Fibroblast of the conjunctiva (primary cell): ENCODE results near the gene SSX2IP.

ENCODE experiments used
- DNase-seq: peaks from one replicate; pipeline ENCODE4 v3.0.0-alpha.2; 2010; ENCODE audit warnings: low read depth

The SSX2IP gene

DNA sequence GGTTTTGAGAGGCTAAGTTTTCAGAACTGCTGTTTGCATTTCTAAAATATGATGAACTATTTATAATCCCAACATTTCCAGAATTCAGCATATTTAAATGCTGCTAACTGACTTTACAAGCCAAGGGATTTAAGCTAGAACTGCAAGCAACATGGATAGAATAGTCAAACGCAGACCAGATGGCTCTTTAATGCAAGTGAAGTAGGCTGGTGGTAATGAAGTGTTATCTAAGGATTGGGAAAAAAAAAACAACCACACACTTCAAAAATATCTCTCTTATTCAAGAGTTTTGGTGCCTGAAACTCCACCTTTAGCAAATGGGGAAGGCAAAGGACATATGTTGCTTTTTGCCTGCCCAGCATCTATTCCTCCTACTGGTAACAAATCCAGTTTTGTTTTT is 20.9 kb upstream of the SSX2IP start:
- DNase-seq, result no peak

DNA sequence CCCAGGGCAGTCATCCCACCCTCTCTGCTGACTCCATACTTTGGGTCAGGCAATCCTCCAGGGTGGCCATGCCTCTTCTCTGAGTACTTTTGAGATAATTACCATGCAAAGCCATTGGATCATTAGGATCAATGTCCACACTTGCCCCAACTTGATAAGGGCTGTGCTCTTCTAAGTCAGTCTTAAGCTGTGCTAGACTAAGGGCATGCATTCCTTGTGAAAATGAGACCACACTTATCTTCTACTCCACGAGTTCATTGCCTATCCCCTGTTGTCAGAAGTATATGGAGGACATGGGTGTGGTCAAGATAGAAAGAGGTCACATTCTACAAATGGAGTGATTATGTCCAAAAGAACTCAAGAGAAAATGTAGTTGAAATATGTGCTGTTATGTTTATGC is 18.9 kb upstream of the SSX2IP start:
- DNase-seq, result no peak

DNA sequence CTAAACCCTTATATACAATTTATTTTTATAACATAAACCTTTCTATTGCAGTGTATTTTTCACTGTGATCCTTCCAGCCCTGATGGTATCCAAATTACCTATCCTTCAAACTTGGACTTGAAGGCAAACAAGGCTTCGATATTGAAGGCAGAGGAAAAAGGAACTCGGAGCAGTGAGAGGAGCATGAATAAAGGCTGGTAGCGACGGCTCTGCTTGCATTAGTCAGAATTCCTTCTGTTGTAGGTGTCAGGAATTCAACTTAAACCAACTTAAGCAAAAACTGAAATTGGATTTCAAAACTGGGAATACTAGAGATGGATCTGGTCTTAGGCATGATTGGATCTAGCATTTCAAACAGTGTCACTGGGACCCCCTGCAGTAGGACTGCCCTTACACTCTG is 17.8 kb upstream of the SSX2IP start:
- no peak for DNase-seq

DNA sequence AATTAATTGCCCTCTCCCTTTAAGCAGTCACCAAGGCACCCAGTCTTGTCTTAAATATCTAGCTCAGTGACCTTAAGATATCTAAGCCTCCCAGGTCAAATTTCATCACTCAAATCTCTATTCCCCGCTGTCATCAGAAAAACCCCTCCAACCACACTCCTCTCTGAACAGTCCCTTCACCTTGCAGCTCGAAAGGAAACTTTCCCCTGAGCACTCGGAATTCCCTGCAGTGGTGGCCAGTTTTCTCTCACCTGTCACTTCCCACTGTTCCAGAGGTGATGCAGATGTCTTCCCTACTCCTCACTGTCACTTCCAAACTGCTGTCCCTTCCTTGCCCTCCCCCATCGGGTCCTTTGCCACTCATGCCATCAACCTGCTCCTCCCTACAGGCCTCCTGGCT is 15.3 kb upstream of the SSX2IP start:
- DNase-seq, result no peak

DNA sequence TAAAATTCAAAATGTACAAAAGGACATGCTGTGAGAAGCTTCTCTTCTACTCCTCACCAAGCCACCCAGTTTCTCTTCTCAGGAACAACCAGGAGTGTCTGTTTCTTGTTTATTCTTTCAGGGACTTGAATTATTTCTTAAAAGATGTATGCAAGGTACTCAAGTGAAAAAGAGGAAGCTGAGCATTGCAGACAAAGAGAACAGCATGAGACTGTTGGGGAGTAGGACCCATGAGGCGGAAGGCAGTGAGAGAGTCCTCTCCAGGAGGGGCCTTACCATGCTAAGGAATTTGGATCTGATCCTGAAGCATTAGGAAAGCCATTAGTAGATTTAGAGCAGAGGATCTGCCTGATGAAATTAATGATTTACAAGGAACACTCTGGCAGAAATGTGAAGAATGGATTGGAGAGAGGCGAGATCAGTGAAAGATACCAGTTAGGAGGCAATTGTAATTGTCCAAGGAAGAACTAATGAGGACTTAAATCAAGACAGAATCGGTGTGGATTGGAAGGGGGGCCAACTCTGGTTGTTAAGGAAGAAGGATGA is 14.7 kb upstream of the SSX2IP start:
- no peak for DNase-seq

DNA sequence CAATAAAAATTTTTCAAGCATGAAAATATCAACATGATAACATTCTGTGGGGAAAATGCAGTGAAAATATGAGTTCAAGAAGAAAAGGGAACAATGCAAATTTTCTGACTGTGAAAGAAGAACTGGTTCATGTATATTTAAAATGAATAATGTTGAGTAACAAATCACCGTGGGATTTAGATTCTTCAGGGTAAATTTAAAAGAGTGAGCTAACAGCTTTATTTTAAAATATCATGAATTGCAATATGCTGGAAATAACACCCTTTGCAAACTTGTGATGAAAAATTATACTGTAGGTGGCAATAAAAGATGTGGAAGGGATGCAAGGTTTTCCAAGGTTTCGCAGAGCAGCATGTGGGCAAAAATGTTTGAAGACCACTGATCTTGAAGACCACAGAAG is 13.2 kb upstream of the SSX2IP start:
- DNase-seq, result no peak

DNA sequence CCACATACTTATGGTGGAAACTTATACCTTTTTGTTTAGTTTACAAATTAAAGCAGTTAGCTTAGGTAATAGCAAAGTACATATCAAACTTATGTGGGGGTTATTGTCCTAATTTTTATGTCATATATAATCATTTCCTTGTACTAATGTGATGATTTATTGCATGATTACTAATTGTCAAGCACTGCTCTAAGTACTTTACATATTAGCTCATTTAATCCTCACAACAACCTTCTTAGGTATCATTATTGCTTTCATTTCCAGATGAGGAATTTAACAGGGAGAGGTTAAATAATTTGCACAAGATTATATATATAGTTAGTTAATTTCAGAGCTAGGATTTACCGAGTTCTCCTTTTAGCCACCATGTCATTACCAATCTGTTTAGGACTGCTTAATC is 11.9 kb upstream of the SSX2IP start:
- no peak for DNase-seq

DNA sequence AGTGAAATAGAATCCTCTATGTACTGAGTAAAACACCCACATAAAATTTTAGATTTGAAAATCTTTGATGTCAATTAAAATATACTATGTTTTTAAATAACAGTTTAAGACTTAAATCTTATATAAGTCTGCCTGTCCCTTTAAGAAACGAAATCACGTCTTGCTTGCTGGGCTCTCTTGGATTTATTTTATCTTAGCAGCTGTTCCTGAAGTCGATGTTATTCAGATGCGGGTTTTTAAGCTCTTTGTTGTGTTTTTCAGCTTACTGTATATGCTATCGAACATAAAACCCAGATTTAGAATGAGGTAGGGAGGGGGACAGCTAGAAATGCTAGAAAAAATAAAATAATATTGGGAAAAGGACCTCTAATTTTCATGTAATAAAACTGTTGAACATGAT is 11.1 kb upstream of the SSX2IP start:
- no peak for DNase-seq

DNA sequence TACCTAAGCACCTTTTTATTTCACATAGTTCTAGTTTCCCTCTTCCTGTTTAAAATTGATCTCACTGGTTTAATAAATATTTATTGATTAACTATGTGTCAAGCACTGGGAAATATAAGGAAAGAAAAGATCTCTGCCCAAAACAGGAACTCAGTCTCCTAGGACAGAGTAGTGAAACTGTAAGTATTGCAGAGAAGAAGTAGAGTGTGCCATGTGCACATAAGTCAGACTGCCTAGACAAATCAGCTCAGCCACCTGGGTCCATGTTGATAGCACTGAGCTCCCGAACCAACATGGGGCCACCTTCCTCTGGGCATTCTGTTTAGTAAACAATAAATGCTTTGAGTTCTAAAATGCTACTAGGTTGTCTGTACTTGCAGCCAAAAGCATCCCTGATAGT is 9.8 kb upstream of the SSX2IP start:
- no peak for DNase-seq

DNA sequence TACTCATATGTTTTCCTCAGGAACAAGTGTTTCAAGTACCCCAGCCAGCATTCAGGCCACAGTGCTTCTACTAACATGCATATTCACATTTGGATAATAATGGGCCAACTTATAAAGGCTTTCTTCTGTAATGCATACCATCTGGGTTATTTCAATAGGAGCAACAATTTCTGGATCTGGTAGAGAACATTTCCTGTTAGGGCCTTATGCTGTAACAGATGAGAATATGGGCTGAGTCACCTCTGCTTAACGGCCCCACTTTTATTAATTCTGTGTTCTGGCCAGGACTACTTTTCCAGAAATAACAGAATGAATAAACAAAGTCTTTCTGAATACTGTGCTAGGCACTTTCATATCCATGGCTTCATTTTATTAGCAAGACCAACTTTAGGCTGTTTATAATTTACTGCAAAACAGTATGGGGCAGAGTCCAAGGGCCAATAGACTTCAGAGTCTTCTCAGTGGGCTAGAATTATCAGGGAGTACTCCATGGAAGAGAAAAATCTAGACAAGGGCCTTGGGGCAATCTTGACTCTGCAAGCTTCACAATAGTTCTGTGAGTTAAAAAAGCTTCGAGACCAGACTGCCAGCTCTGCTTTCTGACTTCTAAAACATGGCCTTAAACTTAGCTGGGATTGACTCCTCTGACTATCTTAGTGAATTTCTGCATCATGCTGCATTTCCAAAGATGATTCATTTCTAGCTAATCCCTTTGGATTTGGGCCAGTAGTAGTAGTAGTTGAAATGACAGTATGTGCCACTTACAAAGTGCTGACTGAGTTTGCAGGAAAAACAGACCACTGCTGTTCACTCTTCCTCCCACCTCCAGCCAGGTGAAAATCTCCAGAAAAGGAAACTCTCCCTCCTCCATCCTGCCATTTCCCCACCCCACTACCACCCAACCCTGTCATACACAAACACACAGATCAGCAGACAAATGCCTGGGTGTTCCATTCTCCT is 8.2 kb upstream of the SSX2IP start:
- peak; percentile 91 for DNase-seq

DNA sequence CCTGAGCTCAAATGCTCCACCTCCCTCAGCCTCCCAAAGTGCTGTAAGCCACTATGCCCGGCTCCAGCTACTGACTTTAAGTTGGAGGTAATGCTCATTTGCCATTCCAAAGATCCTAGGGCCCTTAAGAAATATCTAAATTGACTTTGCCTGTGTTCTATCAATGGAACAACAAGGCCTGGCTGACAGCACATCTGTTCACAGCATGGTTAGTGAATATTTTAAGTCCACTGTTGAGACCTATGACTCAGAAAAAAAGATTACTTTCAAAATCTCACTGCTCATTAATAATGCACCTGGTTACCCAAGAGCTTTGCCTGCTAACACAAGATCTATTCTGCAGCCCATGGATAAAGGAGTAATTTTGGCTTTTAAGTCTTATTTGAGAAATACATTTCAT is 3.5 kb upstream of the SSX2IP start:
- no peak for DNase-seq

DNA sequence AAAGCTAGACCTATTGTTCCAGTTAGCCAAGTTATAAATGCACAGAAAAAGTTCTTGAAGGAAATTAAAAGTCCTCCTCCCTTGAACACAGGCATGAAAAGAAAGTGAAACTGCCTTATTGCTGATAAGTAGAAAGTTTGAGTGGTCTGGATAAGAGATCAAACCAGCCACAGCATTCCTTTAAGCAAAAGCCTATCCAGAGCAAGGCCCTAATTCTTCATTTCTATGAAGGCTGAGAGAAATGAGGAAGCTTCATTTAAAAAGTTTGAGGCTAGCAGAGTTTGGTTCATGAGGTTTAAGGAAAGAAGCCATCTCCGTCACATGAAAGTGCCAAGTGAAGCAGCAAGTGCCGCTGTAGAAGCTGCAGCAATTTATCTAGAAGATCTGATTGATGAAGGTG is 2.7 kb upstream of the SSX2IP start:
- no peak for DNase-seq

DNA sequence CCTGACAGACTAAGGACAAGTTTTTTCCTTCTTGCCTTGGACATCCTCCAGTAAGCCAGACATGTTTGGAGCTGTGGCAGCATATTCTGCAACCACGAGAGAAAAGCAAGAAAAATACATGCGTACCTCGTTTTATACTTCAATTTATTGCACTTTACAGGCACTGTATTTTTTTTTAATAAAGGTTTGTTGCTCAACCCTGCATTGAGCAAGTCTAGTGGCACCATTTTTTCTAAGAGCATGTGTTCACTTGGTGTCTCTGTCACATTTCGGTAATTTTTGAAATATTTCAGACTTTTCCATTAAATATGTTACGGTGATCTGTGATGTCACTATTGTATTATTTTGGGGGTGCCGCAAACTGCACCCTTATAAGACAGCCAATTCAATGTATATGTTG is 2.1 kb upstream of the SSX2IP start:
- DNase-seq, result no peak

DNA sequence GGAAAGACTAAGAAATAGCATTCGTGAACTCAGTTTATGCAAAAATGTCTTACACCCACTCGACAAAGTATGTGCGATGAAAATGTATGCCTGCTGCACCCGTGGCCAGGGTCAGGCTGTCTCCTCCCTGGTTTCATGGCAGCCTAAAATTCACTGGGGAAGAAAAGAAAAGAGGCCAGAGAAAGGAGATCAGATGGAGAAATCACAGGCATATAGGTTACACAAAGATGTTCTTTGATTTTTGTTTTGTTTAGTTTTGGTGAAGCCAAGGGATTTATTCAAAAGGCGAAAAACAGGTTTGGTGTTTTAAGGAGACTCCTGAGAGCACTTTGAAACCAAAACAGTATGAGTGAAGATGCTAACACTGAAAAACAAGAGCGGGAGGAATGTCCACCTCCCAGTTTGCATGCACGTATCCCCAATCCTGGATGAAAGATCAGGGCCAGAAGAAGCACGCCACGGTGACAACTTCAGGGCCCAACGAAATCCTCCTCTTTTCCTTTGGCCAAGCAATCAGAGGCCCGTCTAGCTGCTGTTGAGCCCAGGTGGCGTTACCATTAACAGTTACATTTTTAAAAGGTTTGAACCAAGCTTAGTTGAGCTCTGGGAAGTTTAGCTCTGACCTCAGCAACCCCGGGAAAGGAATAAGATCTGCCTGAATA is 992 bp upstream of the SSX2IP start:
- DNase-seq, result no peak

DNA sequence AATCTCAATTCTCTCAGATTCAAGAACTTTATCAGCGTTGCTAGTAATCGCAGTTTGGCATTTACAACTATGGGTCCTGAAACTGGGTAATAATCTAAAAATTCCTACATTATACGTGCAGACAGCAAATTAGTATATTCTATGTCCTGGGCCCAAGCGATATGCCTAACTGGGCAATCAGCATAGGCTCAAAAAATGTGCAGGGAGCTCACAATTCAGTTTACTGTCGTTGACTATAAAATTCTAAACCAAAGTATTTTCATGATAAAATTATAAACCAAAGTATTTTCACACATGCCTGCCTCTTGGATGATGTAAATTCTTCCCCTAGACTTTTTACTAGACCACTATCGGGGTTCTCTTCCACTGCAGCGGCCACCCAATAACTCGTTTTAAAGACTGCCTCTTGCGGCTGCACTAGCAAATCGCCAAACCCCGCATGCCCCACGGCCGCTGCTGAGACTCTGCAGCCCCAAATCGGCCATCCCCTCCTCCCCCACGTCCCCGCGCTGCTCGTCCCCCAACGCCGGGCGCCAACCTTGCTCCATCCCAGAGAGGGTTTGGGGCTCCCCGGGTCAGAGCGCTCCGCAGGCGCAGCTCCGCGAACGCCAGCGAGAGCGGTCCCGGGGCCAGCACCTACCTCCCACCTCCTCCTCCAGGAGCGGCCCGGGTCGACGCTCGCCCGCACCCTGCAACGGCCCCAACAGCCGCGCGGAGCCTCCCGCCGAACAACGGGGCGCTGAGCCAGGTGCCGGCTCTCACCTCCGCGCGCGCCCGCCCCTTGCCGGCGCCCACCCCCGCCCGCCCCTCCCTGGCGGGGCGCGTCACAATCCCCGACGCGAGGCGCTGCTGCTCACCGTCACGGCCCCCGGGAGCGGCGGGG is 506 bp downstream of the SSX2IP start:
- no peak for DNase-seq

DNA sequence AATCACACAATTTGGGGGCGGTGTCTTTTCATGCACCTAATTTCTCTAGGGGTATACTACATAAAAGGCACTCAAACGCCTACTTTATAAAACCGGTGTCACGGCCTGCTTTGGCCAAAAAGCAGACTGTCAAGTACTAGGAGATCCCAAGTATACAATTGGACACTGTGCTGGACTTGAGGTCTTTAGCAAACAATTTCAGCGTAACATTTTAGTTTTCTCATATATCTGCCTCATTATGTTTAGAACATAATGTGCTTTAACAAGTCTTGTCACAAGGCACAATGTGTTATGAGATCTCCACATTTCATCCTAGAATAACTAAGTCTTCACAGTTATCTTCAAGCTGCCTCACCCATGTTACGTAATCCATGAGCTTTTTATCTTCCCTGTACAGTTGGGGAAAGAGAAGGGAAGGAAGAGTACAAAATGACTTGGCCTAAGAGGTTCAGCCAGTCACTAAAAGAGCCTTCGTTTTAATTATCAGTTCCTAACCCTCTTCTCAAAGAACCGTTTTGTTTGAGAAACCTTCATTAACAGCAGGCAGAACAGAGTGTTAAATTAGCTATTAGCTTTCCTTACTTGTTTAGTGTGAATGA is 1.7 kb downstream of the SSX2IP start:
- no peak for DNase-seq

DNA sequence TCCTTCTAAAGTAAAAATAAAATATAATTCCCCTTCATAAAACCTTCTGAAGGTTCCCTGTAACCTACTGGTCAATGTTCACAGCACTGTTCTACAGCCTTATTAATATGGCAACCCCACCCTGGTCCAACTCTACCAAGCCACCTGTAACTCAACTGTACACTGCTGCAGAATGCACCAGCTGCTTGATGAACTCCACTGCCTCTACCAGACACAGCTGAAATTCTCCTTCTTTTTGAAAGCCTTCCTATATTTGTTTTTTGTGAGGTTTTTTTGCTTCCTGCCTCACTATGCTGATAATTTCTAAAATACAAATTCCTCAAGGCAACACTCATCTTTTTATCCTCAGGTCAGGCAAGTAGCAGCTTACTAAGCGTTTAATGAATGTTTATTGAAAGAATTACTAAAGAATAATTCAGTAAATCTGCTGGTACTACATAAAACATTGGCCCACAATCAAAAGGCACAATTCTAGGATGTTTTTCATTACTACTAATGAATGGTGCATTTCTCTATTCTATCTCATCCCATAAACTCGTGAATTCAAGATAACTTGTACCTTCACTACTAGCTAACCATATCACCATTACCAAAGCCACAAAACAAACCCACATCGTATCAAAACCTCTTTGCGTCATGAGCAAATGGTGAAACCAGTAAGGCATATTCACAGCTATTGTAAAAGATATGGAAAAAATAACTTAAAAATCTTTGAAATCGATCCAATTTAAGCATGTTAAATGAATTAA is 2.4 kb downstream of the SSX2IP start:
- DNase-seq, result no peak

DNA sequence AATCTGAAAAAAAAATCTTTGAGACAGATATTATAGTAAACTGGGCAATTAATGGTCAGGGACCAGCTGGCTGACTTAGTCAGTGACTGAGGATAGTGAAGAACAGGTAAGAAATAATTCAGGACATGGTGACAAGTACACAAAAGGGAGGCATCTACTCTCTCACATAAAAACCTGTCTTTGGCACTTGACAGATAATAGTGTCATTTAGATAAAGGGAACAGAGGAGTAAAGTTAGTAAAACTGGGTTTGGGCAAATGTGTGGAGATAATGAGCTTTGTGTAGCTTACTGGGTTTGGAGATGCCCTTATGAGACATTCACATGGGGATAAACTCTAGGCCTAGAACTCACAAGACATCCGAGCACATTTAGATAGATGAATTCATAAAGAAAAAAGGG is 4.0 kb downstream of the SSX2IP start:
- DNase-seq, result no peak

DNA sequence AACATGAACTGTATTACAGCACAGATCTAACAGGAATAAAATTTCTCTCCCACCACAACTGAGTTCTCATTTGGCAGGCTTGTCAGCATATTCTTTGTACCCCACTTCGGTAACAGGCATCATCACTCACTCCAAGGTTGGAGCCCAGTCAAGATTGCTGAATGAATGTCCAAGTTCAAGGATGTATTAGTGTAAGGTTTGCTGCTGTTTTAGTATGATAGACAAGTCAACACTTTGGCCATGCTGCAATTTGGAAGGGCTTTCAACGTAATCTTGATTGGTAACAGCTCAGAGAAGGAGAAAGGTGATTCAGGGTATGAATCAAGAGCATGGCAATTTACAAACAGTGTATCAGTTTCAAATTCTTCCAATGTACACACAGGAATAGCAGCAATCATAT is 6.8 kb downstream of the SSX2IP start:
- no peak for DNase-seq

DNA sequence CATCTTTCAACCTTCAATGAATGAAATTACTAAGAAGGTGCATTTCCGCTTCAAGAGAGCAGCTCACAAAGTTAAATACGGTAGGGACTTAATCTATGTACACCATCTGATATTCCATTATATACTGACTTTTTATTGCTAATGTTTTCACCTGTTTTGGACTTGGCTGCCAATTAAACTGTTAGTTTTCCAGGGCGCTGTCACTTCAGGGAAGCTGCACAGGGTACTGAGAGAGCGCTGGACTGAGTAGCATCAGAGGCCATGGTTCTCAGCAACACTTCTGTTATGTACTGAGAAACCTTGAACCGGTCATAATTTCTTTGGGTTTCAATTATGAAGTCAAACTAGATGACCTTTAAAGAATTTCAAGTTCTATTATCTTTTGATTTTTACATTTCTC is 8.2 kb downstream of the SSX2IP start:
- no peak for DNase-seq

DNA sequence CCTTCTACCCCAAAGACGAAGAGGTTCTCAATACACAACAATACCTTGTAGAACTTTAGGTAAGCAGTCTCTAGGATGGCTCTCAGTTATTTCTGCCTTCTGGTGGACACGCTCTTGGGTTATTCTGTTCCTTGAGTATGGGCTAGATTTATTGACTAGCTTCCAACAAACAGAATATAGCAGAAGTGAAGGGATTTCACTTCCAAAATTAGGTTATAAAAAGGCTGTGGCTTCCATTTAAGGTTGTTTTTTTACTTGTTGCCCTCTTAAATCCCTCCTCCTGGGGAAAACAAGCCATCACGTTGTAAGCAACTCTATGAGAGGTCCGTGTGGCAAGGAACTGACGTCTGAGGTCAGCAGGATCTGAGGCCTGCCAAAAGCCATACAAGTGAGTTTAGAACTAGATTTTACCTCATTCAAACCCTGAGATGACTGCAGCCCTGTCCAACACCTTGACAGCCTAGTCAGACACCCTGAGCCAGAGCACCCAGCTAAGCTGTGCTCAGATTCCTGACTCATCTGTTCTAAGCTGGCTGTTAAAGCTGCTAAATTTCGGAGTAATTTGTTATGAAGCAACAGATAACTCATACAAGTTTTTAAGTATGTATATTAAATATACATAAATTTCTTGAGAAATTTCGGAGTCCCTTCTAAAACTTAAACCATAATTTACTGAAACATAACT is 12.7 kb downstream of the SSX2IP start:
- no peak for DNase-seq
